NOMO-1 treated with dmso at 0.1 percent for 144 hours (cell line): Measurements from ENCODE around the gene A3GALT2.

ENCODE experiments used
- DNase-seq: peaks from one replicate; lab custom pipeline; 2025; ENCODE audit not compliant: unreplicated experiment; lab: John Stamatoyannopoulos, UW

Gene A3GALT2

DNA sequence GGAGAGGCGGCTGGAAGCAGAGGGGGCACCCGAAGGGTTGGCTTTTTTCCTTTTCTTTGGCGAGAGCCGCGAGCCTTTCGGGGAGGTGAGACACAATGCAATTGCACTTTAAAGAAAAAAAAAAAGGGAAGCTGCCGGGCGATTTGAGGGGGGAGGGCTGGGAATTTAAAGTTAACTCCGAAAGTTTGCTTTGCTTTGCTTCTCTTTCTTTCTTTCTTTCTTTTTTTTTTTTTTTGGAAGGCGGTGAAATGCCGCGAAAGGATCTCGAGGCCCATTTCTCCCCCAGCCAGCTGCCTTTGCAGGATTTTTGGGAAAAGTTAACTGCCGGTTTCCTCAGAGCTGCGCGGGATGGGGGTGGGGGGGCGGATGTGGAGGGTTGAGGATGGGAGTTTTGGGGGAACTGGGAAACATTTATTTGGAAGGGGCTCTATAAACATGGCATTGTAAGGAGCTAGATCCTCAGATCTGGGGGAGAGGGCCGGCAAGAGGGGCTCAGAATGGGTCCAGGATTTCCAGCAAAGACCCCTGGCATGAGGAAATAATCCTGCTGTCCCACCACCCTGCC lies 63.6 kb downstream of the A3GALT2 start:
- DNase-seq, result no peak
